GM12878 (cell line): ENCODE measurements around the gene SLC11A1. TPM values are rescaled to one million over a fixed set of nuclear protein-coding genes. Genes with fewer than 3 reads are reported as not detected.

Source experiments
- ATAC-seq: fragments of 200-7000 bp; cut with Tn5 transposase; 3 replicates; pipeline ENCODE4 v1.9.1; 2020; ENCODE audit warnings: mild to moderate bottlenecking, moderate library complexity
- BruUV-seq: library from RNA; stranded (reverse); fragments of 400-500 nt; replicated peaks from 2 replicates; lab custom pipeline; 2021; lab: Mats Ljungman, UMichigan
- CTCF ChIA-PET: fragments of 300-600 bp; sonication (Branson Sonifier 250); formaldehyde crosslinking; extraction: SDS; loops from one replicate; lab custom pipeline; 2021; ENCODE audit warnings: inconsistent platforms; lab: Yijun Ruan, JAX
- POLR2A ChIA-PET: fragments of 350-600 bp; formaldehyde crosslinking; extraction: SDS; loops from one replicate; lab custom pipeline; 2021; ENCODE audit warnings: inconsistent platforms; lab: Charles Lee
- RAD21 ChIA-PET: fragments of 300-600 bp; sonication (Branson Sonifier 250); formaldehyde crosslinking; loops from one replicate; lab custom pipeline; 2023; ENCODE audit warnings: antibody characterized with exemption; ENCODE audit not compliant: unreplicated experiment; lab: Charles Lee
- SMC1A ChIA-PET: fragments of 300-600 bp; sonication (Branson Sonifier 250); formaldehyde crosslinking; loops from one replicate; lab custom pipeline; 2023; ENCODE audit not compliant: unreplicated experiment, uncharacterized antibody; lab: Charles Lee
- DNase-seq: peaks from one replicate; pipeline ENCODE4 v3.0.0-alpha.2; 2011; ENCODE audit warnings: low read depth, low spot score
- FAIRE-seq: peaks from 3 replicates; lab custom pipeline; 2011; peaks lifted over from hg19 to GRCh38; lab: Jason Lieb, UNC
- H2AFZ ChIP-seq: 2 replicates; pipeline ENCODE4 v1.6.0; 2011; ENCODE audit warnings: low read depth, low read length, control low read depth; ENCODE audit not compliant: control insufficient read depth
- H3K27ac ChIP-seq: 2 replicates; pipeline ENCODE4 v1.5.1; 2011; ENCODE audit warnings: control low read depth; ENCODE audit not compliant: control insufficient read depth, insufficient read depth
- H3K27me3 ChIP-seq, 2 experiments: replicated peaks in 1 of 2; 2 replicates each; pipeline versions ENCODE4 v1.6.0 to v1.6.1; 2011; ENCODE audit warnings: low read length in 1 of 2; ENCODE audit not compliant: control insufficient read depth in 2 of 2, insufficient read depth in 2 of 2
- H3K36me3 ChIP-seq, 2 experiments: 2 replicates each; pipeline ENCODE4 v1.5.1; 2011; ENCODE audit warnings: low read length in 1 of 2; ENCODE audit not compliant: control insufficient read depth in 2 of 2, insufficient read depth in 2 of 2
- H3K4me1 ChIP-seq: 2 replicates; pipeline ENCODE4 v1.6.1; 2011; ENCODE audit warnings: mild to moderate bottlenecking, low read length, moderate library complexity, mixed read lengths; ENCODE audit not compliant: control insufficient read depth, insufficient read depth
- H3K4me2 ChIP-seq: 2 replicates; pipeline ENCODE4 v1.6.0; 2011; ENCODE audit warnings: control low read depth; ENCODE audit not compliant: control insufficient read depth, insufficient read depth
- H3K4me3 ChIP-seq: fragments of 200-600 bp; sonication (generic); 2 replicates; pipeline ENCODE4 v1.5.1; 2016
- H3K79me2 ChIP-seq: 2 replicates; pipeline ENCODE4 v1.6.0; 2011; ENCODE audit warnings: low read length; ENCODE audit not compliant: control insufficient read depth, insufficient read depth
- H3K9ac ChIP-seq: 2 replicates; pipeline ENCODE4 v1.8.0; 2011; ENCODE audit warnings: low read length, control low read depth, mixed read lengths; ENCODE audit not compliant: control insufficient read depth, insufficient read depth
- H3K9me3 ChIP-seq: replicated peaks from 3 replicates; pipeline ENCODE4 v1.5.1; 2011; ENCODE audit warnings: mild to moderate bottlenecking, low read length; ENCODE audit not compliant: control insufficient read depth, insufficient read depth
- H4K20me1 ChIP-seq: 2 replicates; pipeline ENCODE4 v1.6.0; 2011; ENCODE audit not compliant: control insufficient read depth, insufficient read depth
- BMI1 ChIP-seq: fragments of 450-650 bp; IDR thresholded peaks from 2 replicates; pipeline ENCODE4 v1.6.1; 2016; ENCODE audit warnings: mild to moderate bottlenecking, moderate library complexity, borderline replicate concordance
- CBFB ChIP-seq: IDR thresholded peaks from 2 replicates; pipeline ENCODE4 v1.6.1; 2016; ENCODE audit warnings: antibody characterized with exemption, low read depth
- CEBPB ChIP-seq, 2 experiments: fragments of 150-350 bp in 1 of 2; IDR thresholded peaks; 2 replicates each; pipeline ENCODE4 v1.6.1; 2012 to 2014; ENCODE audit warnings: low read depth in 2 of 2, low read length in 2 of 2, borderline replicate concordance in 1 of 2, inconsistent platforms in 1 of 2
- FOXK2 ChIP-seq: fragments of 450-650 bp; IDR thresholded peaks from 2 replicates; pipeline ENCODE4 v1.6.1; 2017; ENCODE audit warnings: mild to moderate bottlenecking, moderate library complexity
- MYC ChIP-seq: IDR thresholded peaks from 2 replicates; pipeline ENCODE4 v1.6.1; 2011; ENCODE audit warnings: mild to moderate bottlenecking, low read length, moderate library complexity, inconsistent platforms; ENCODE audit not compliant: insufficient read depth, insufficient replicate concordance, insufficient read length, severe bottlenecking
- NR2C1 ChIP-seq: fragments of 450-650 bp; IDR thresholded peaks from 2 replicates; pipeline ENCODE4 v1.6.1; 2017; ENCODE audit warnings: antibody characterized with exemption, mild to moderate bottlenecking, moderate library complexity
- POU2F2 ChIP-seq: IDR thresholded peaks from 3 replicates; pipeline ENCODE4 v1.6.1; 2011; ENCODE audit warnings: low read depth, mild to moderate bottlenecking, low read length, borderline replicate concordance
- RELA ChIP-seq: fragments of 450-650 bp; IDR thresholded peaks from 2 replicates; pipeline ENCODE4 v1.8.0; 2014; ENCODE audit warnings: borderline replicate concordance; ENCODE audit not compliant: partially characterized antibody
- STAT1 ChIP-seq: fragments of 450-650 bp; conservative IDR thresholded peaks from 2 replicates; pipeline ENCODE4 v1.6.1; 2014; ENCODE audit warnings: antibody characterized with exemption, mild to moderate bottlenecking
- STAT3 ChIP-seq: IDR thresholded peaks from 2 replicates; pipeline ENCODE4 v1.6.1; 2011; ENCODE audit warnings: low read depth, low read length, improper control_type of control experiment
- WGBS: methylation state at CpG from one replicate; pipeline ENCODE4 v1.1.6; 2016; ENCODE audit warnings: low lambda C conversion rate; ENCODE audit not compliant: insufficient replicate concordance, insufficient coverage; ENCODE audit errors: missing lambda C conversion rate; 5-methylcytosine and 5-hydroxymethylcytosine counted together
- in situ Hi-C: fragments of 300-500 bp; cut with MboI; formaldehyde crosslinking; loops from 9 replicates; pipeline ENCODE4 v1.14.3; 2018; ENCODE audit warnings: mixed read lengths
- intact Hi-C: fragments of 100-400 bp; cut with micrococcal nuclease; formaldehyde crosslinking; loops from one replicate; pipeline ENCODE4 v1.14.2; 2022; ENCODE audit not compliant: unreplicated experiment
- polyA plus RNA-seq, 11 experiments: library from polyadenylated mRNA; depleted of rRNA in 4 of 11; unstranded in 6 of 11; stranded (reverse) in 5 of 11; fragments of >200 nt; fragmentation: Nextera tagmentation in 4 of 11; fragmentation: Illumina TruSeq in 1 of 11; extraction: Ambion mirVana in 4 of 11; extraction: Trizol in 1 of 11; gene quantifications; 1 replicate in 1 of 11; 2 replicates in 10 of 11; pipeline versions ENCODE4 v1.2.1 to v1.2.3, GENCODE V29; 2011 to 2016; ENCODE audit warnings: inconsistent platforms in 2 of 11, missing spikeins in 2 of 11, low read depth in 1 of 11
- total RNA-seq, 4 experiments: library from RNA; depleted of rRNA in 3 of 4; stranded (reverse); fragments of >200 nt in 3 of 4; fragmentation: Illumina TruSeq in 1 of 4; extraction: Trizol in 1 of 4; gene quantifications; 2 replicates each; pipeline versions ENCODE4 v1.2.1 to v1.2.3, GENCODE V29; 2013 to 2021
- TF ChIP-seq, protein P1 (sequence below): fragments of 450-650 bp; IDR thresholded peaks from 2 replicates; pipeline ENCODE4 v1.6.1; 2017; ENCODE audit warnings: mild to moderate bottlenecking, moderate library complexity

The SLC11A1 gene
- total and polyA plus RNA-seq, 10 of the 15 experiments (the other 5 are each of a cell fraction or from before 2014, with no cell fraction given): 0.03 to 0.38 (median 0.12) TPM

GRCh38 chr2:218401890-218402289 lies 19.8 kb downstream of the SLC11A1 start (continued):
- TF ChIP-seq, protein P1, sequence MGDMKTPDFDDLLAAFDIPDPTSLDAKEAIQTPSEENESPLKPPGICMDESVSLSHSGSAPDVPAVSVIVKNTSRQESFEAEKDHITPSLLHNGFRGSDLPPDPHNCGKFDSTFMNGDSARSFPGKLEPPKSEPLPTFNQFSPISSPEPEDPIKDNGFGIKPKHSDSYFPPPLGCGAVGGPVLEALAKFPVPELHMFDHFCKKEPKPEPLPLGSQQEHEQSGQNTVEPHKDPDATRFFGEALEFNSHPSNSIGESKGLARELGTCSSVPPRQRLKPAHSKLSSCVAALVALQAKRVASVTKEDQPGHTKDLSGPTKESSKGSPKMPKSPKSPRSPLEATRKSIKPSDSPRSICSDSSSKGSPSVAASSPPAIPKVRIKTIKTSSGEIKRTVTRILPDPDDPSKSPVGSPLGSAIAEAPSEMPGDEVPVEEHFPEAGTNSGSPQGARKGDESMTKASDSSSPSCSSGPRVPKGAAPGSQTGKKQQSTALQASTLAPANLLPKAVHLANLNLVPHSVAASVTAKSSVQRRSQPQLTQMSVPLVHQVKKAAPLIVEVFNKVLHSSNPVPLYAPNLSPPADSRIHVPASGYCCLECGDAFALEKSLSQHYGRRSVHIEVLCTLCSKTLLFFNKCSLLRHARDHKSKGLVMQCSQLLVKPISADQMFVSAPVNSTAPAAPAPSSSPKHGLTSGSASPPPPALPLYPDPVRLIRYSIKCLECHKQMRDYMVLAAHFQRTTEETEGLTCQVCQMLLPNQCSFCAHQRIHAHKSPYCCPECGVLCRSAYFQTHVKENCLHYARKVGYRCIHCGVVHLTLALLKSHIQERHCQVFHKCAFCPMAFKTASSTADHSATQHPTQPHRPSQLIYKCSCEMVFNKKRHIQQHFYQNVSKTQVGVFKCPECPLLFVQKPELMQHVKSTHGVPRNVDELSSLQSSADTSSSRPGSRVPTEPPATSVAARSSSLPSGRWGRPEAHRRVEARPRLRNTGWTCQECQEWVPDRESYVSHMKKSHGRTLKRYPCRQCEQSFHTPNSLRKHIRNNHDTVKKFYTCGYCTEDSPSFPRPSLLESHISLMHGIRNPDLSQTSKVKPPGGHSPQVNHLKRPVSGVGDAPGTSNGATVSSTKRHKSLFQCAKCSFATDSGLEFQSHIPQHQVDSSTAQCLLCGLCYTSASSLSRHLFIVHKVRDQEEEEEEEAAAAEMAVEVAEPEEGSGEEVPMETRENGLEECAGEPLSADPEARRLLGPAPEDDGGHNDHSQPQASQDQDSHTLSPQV: no peak
- TF ChIP-seq POU2F2 (no peak), CBFB (no peak), BMI1 (no peak), NR2C1 (no peak)
- TF ChIP-seq, all 136 proteins: peak for 0

DNA sequence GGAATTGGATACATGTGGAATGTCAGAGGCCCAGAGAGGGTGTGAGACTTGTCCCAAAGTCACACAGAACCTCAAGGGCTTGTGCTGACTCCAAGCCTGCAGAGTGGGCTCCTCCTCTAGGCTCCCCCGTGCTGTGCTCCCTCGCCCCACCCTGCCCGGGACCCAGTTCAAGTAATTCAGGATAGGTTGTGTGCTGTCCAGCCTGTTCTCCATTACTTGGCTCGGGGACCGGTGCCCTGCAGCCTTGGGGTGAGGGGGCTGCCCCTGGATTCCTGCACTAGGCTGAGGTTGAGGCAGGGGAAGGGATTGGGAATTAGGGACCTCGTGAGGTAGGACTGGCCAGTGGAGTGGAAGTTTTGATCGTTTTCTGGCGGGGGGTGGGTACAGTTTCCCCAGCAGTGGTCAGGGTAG lies 20.4 kb downstream of the SLC11A1 start:
- Histone ChIP-seq H3K27me3 (no peaks in the 10 kb centered on the region), H2AFZ (no peak overlapping the region), H3K4me3 (no peak overlapping the region), H3K79me2 (peaks cover 40% of the 10 kb centered on the region), H3K36me3 (peaks cover 7 to 10% of the 10 kb centered on the region in 2 experiments; a peak in 3 of 4 replicates), H3K27ac (no peak overlapping the region), H3K9ac (no peak overlapping the region), H3K4me1 (peaks cover 30% of the 10 kb centered on the region), H3K9me3 (no peaks in the 10 kb centered on the region), H3K4me2 (peak overlapping the region; percentile 11), H4K20me1 (peaks cover 4% of the 10 kb centered on the region; the same call in 1 of the 2 replicates)
- in situ Hi-C loops (loop anchor here (10.0 kb wide), 1 partner anchor 442 kb away; no protein-coding TSS in a partner anchor), intact Hi-C loops (no loop called here)
- ChIA-PET CTCF (no interaction called here), POLR2A (no interaction called here), SMC1A (no interaction called here), RAD21 (interaction anchor here (1.1 kb wide), 1 partner anchor 69 kb away, joined by 3 read pairs; no protein-coding TSS in a partner anchor)
- FAIRE-seq: no peak
- DNase-seq: no peak
- ATAC-seq: no peak
- no peak for TF ChIP-seq MYC
- TF ChIP-seq CEBPB (IDR thresholded peaks at IDR 0.05; ENCODE audit: borderline replicate concordance in 1 of 2, low read depth in 2 of 2, low read length in 2 of 2): no peak
- TF ChIP-seq STAT1: no peak
- TF ChIP-seq STAT3: no peak
- no peak for TF ChIP-seq FOXK2
- no peak for TF ChIP-seq RELA
- WGBS: 92% methylated on average over 8 of the region's 8 CpGs
- no TSS peak for BruUV-seq
